Mammary epithelial cell (primary cell): Measurements from ENCODE around the gene ISYNA1.

Experiments
- EZH2 ChIP-seq: IDR thresholded peaks from 2 replicates; pipeline ENCODE4 v1.6.1; 2012; ENCODE audit warnings: low read length, inconsistent platforms, borderline replicate concordance
- TF ChIP-seq, protein P1 (sequence below), 2 donors: IDR thresholded peaks in 1 of 2; conservative IDR thresholded peaks in 1 of 2; 2 replicates each; pipeline ENCODE4 v1.5.1; 2011 to 2012; ENCODE audit warnings: inconsistent platforms in 2 of 2, low read length in 2 of 2, mild to moderate bottlenecking in 2 of 2, control low read depth in 1 of 2, low read depth in 1 of 2; ENCODE audit not compliant: insufficient read depth in 1 of 2; ENCODE audit errors: extremely low read depth in 1 of 2

GRCh38 chr19:18418029-18418482 lies 19.9 kb downstream of the ISYNA1 start:
- TF ChIP-seq, protein P1, sequence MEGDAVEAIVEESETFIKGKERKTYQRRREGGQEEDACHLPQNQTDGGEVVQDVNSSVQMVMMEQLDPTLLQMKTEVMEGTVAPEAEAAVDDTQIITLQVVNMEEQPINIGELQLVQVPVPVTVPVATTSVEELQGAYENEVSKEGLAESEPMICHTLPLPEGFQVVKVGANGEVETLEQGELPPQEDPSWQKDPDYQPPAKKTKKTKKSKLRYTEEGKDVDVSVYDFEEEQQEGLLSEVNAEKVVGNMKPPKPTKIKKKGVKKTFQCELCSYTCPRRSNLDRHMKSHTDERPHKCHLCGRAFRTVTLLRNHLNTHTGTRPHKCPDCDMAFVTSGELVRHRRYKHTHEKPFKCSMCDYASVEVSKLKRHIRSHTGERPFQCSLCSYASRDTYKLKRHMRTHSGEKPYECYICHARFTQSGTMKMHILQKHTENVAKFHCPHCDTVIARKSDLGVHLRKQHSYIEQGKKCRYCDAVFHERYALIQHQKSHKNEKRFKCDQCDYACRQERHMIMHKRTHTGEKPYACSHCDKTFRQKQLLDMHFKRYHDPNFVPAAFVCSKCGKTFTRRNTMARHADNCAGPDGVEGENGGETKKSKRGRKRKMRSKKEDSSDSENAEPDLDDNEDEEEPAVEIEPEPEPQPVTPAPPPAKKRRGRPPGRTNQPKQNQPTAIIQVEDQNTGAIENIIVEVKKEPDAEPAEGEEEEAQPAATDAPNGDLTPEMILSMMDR (conservative IDR thresholded peaks at IDR 0.05 in 1 of 2, IDR thresholded peaks at IDR 0.05 in 1 of 2; ENCODE audit: extremely low read depth in 1 of 2, insufficient read depth in 1 of 2, low read depth in 1 of 2, low read length in 2 of 2), result no peak
- TF ChIP-seq EZH2, result no peak
